GM18517 (cell line): ENCODE measurements around the gene NEURL4.
A peak's percentile ranks its signal among the peaks of the same experiment; 100 is the strongest.
"Not testable (repeated sequence)": the region's sequence is repeated elsewhere in the genome, so short reads cannot be mapped to it uniquely, and the experiment has no call there.

Source experiments
- ATAC-seq: cut with Tn5 transposase; IDR thresholded peaks from one replicate; pipeline ENCODE4 v1.9.1; 2021; ENCODE audit warnings: mild to moderate bottlenecking, moderate library complexity; ENCODE audit not compliant: unreplicated experiment

Gene NEURL4

DNA sequence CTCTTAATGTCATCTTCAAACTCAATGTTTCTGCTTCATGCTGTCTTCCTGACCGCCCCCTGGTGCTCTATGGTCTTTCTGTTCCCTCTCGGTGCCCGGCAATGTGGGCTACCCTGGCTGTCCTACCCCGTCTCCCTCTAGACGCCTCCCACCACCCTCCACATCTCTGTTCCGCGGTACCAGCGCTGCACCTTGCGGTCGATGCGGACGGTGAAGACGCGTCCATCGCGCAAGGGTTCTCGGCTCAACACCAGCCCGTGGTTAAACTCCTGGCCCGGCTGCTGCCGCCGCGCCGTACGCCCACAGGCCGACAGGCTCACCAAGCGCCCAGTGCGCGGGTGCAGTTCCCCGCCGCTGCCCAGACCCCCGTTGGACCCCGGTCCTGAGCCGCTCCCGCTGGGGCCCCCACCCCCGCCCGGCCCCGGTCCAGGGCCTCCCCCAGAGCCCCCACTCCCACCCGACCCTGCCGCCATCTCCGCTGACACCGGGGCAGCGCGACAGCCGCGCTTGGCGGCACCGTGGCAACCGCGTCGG is at the start of gene NEURL4:
NEURL4 (minus strand) TSS at position 496 of the 534 bp plus-strand sequence; CDS start at position 473, 23 bp downstream.
- ATAC-seq = peak; percentile 11

DNA sequence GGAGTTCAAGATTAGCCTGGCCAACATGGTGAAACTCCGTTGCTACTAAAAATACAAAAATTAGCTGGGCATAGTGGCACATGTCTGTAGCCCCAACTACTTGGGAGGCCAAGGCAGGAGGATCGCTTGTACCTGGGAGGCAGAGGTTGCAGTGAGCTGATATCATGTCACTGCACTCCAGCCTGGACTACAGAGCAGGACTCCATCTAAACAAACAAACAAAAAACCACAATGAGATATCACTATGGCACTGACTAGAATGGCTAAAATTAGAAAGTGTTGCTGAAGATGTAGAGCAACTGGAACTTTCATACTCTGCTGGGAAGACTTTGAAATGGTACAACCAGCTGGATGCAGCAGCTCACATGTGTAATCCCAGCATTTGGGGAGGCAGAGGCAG is 45.2 kb upstream of the NEURL4 start:
- ATAC-seq = no peak

DNA sequence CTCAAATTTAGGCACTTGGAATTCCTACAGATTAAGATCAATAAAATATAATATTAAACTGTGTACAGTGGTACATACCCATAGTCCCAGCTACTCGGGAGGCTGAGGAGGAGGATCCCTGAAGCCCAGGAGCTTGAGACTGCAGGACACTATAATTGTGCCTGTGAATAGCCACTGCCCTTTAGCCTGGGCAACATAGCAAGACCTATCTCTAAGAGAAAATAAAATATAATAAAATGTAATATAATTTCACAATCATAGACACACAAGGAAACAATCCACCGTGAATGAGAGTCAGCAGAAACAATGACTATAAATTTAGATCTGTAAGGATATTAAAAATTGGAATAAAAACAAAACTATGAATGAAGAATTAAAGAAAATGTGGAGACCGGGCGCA is 41.7 kb upstream of the NEURL4 start:
- no peak for ATAC-seq

DNA sequence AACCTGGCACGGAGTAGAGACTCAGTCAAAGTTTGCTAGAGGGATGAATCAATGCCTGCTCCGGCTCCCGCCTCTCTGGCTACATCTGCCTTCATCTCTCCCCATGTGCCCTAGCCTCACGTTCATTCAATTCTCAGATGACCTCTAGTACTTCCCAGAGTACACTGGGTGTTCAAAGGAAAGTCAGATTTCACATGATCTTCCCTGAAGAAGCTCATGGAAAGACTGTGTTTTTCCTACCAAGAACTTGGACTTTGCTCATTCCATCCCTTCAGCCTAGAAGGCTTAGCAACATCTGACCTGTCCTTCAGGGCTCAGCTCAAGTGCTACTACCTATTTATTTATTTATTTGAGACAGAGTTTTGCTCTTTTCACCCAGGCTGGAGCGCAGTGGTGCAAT is 40.7 kb upstream of the NEURL4 start:
- no peak for ATAC-seq

- not testable (repeated sequence) for ATAC-seq
Observed at GRCh38 chr17:7368599-7368994, 39.5 kb upstream of the NEURL4 start.

GRCh38 chr17:7367918-7368598 is 38.9 kb upstream of the NEURL4 start:
- ATAC-seq = no peak

DNA sequence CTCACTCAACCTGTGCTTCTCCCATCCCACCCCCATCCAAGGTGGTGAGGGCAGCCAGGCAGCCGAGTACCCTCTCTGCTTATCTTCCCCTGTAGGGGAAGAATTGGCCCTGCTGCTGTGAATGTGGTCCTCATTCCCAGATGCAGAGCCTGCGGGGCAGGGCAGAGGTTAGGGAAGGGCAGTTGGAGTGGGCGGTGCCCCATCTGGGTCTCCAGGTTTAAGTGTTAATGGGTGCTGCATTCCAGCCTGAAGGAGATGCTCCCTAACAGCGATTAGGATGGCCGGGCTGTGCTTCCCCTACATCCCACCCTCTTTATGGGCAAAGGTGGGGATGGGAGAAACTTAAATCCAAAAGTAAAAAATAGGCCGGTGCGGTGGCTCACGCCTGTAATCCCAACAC is 37.9 kb upstream of the NEURL4 start:
- ATAC-seq = no peak

DNA sequence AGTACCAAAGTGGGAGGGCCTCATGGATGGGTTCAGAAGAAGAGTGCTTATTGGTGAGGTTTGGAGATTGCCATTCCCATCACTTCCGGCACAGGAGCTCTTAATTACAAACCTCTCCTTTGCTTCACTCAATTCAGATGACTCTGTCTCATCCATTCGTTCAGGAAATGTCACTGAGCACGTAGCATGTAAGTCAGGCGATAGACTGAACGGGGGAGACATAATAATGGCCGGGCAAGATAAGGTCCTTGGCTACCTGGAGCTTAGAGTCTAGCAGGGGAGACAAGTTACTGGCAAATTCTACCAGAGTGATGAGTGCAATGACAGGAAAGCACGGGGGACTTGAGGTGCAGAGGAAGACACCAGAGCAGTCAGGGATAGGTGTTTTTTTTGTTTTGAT is 36.8 kb upstream of the NEURL4 start:
- not testable (repeated sequence) for ATAC-seq

- no peak for ATAC-seq
Observed at GRCh38 chr17:7363311-7363710, 34.2 kb upstream of the NEURL4 start.

DNA sequence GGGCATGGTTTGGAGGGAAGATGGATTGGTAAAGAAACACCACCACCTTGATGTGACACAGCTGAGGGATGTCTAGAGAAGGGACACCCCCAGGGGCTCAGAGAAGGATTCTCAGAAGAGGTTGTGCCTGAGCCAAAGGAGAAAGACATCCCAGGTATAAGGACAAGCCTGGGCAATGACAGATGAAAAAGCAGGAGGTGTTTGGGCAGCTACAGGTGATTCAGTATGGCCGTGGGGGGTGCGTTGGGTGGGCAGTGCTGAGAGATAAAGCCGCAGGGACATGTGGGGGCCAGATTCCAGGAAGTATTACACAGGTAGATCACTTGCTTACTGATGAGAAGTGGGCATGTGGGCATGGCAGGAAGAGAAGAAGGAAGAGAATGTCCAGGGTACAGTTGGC is 32.8 kb upstream of the NEURL4 start:
- no peak for ATAC-seq

GRCh38 chr17:7357381-7357780 is 28.2 kb upstream of the NEURL4 start:
- ATAC-seq = no peak

DNA sequence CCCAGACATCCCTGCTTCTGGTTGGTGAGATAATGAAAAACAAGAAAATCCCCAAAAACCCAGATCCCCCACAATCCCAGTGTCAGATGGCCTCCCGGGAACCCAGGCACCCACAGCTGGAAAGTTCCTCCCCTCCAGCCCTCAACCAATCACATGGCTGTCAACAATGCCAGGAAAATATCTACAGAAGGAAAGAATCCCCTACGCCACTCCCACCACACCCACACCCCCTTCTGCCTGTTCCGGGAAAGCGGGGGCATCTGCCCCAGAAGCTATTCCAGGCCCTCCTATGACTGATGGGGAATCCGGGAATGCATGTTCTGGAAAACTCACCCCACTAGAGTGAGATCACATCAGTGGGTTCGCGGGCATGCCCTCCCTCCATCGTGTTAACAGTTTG is 27.6 kb upstream of the NEURL4 start:
- ATAC-seq = no peak

GRCh38 chr17:7356072-7356549 is 27.0 kb upstream of the NEURL4 start:
- ATAC-seq = no peak

- ATAC-seq = no peak
Observed at GRCh38 chr17:7355573-7355972, 26.4 kb upstream of the NEURL4 start.

DNA sequence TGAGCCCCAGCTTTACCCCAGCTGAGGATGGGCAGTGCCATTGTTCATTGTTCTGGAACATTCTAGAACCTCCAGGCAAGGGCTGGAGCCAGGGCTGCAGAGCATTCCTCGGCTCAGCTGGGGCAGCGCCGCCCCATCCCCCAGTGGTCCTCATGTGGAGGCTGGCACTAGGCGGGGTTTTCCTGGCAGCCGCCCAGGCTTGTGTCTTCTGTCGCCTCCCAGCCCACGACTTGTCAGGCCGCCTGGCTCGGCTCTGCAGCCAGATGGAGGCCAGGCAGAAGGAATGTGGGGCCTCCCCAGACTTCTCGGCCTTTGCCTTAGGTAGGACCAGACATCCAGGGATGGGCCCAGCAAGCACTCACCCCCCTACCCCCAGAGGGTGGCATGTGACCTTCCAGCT is 25.9 kb upstream of the NEURL4 start, which contains the start of gene TMEM95:
TMEM95 (plus strand) TSS at position 104 of the 400 bp plus-strand sequence; CDS start at position 153, 49 bp downstream.
- no peak for ATAC-seq

DNA sequence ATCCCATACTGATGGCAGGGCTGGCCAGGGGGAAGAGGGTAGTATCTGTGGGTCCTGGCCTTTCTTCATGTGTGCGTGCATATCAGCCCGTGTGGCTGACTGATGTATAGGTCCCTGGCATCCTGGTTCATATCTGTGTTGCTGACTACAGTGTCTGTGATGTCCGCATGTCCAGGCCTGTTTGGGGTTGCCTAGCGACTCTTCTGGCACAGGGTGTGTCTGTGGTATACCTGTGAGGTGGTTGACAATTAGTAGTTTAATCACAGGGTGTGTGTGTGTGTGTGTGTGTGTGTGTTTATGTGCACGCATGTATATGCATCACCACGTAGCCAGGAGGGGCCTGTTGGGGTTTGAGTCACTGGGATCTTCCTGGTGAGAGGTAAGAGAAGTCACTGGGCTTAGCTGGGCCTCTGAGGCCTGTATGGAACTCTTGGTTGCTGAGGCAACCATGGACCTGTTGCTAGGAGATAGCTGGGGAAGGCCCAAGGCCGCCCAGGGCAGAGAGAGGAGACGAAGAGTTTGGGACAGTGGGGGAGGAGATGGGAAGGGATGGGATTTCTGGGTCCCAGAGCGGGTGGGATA is 25.2 kb upstream of the NEURL4 start:
- no peak for ATAC-seq

DNA sequence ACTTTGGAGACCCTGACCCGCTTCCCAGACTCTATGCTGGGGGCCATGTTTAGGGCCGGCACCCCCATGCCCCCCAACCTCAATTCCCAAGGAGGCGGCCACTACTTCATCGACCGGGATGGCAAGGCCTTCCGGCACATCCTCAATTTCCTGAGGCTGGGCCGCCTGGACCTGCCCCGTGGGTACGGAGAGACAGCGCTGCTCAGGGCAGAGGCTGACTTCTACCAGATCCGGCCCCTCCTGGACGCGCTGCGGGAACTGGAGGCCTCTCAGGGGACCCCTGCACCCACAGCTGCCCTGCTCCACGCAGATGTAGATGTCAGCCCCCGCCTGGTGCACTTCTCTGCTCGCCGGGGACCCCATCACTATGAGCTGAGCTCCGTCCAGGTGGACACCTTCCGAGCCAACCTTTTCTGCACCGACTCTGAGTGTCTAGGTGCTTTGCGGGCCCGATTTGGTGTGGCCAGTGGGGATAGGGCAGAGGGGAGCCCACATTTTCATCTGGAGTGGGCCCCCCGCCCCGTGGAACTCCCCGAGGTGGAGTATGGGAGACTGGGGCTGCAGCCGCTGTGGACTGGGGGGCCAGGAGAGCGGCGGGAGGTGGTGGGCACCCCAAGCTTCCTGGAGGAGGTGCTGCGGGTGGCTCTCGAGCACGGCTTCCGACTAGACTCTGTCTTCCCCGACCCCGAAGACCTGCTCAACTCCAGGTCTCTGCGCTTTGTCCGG is 23.9 kb upstream of the NEURL4 start:
- no peak for ATAC-seq

DNA sequence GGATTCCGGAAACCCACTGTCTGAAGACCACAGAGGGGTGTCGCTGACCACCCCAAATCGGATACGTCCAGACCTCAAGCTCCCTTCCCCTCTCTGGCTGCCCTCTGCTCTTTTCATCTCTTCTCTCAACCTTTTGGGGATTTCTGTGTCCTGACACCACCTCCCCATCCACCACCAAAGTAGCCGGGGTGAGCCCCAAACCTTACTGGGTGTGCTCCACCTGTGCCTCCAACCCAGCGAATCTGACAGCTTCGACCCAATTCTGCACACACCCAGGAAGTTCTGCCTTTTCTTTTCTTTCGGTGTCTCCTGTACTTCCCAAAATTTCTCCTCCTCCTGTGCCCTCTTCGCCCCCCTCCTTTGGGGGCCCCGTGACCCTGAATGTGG is 23.4 kb upstream of the NEURL4 start:
- no peak for ATAC-seq

GRCh38 chr17:7351665-7352502 is 22.7 kb upstream of the NEURL4 start, which contains the start of gene KCTD11:
TSS of gene KCTD11 (plus strand) at chr17:7352162.
- ATAC-seq = peak; percentile 63

DNA sequence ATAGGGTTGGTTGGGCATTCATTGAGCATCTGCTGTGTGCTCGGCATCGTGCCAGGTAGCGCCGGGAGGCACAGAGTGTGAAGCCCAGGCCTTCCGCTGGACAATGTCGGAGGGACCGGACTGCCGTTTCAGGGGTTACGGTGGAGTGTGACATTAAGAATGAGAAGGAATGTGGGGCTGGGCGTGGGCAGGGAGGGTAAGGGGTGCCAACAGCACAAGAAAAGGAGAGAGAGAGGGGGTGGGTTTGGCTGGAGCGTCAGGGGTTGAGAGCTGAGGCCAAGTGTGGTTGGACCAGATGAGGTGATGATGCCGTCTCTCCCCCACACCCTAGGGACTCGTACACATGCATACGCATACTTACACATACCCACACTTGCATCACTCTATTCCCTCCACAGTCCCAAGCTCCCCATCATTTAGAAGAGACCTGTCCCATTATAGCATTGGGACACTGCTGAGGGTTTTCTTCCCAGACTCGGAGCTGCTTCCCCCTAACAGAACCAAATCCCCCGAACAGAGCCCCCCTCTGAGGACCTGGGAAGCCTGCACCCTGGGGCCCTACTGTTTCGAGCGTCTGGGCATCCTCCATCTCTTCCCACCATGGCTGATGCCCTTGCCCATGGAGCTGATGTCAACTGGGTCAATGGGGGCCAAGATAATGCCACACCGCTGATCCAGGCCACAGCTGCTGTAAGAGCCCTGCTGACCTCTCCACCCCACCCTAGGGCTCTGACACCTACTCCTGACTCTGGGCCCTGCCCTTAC is 19.5 kb upstream of the NEURL4 start:
- ATAC-seq = no peak
